ENCODE data around the gene MARCHF10.

Gene MARCHF10

GRCh38 chr17:62689441-62690167 is 118.5 kb downstream of the MARCHF10 start:
- no peak overlapping the region for H3K4me3 ChIP-seq (ENCODE audit: low read depth, low read length)
- DNase-seq (ENCODE audit: low read depth), result no peak
- TF ChIP-seq MYC (IDR thresholded peaks at IDR 0.05; ENCODE audit: low read depth, low read length), result no peak
- TF ChIP-seq MAX (IDR thresholded peaks at IDR 0.05; ENCODE audit: low read depth, low read length), result no peak
- TF ChIP-seq CTCF (IDR thresholded peaks at IDR 0.05; ENCODE audit: low read depth, low read length), result no peak
- no peak for TF ChIP-seq POLR2A (IDR thresholded peaks at IDR 0.05; ENCODE audit: extremely low read depth, insufficient read length)

- no peak overlapping the region for H3K4me3 ChIP-seq (ENCODE audit: low read depth, low read length)
- no peak for TF ChIP-seq MAX (IDR thresholded peaks at IDR 0.05; ENCODE audit: low read depth, low read length)
- no peak for TF ChIP-seq MYC (IDR thresholded peaks at IDR 0.05; ENCODE audit: low read depth, low read length)
- no peak for TF ChIP-seq POLR2A (IDR thresholded peaks at IDR 0.05; ENCODE audit: extremely low read depth, insufficient read length)
- no peak for TF ChIP-seq CTCF (IDR thresholded peaks at IDR 0.05; ENCODE audit: low read depth, low read length)
- no peak for DNase-seq (ENCODE audit: low read depth)
Measured at GRCh38 chr17:62688398-62689160, 119.5 kb downstream of the MARCHF10 start.

- TF ChIP-seq MYC (IDR thresholded peaks at IDR 0.05; ENCODE audit: low read depth, low read length) (no peak), MAX (IDR thresholded peaks at IDR 0.05; ENCODE audit: low read depth, low read length) (no peak), POLR2A (IDR thresholded peaks at IDR 0.05; ENCODE audit: extremely low read depth, insufficient read length) (no peak), CTCF (IDR thresholded peaks at IDR 0.05; ENCODE audit: low read depth, low read length) (no peak)
- H3K4me3 ChIP-seq (ENCODE audit: low read depth, low read length), result no peak overlapping the region
- DNase-seq (ENCODE audit: low read depth), result no peak
Measured at GRCh38 chr17:62687997-62688396, 120.1 kb downstream of the MARCHF10 start.

- H3K4me3 ChIP-seq (ENCODE audit: low read depth, low read length), result no peak overlapping the region
- no peak for TF ChIP-seq POLR2A (IDR thresholded peaks at IDR 0.05; ENCODE audit: extremely low read depth, insufficient read length)
- no peak for TF ChIP-seq CTCF (IDR thresholded peaks at IDR 0.05; ENCODE audit: low read depth, low read length)
- TF ChIP-seq MYC (IDR thresholded peaks at IDR 0.05; ENCODE audit: low read depth, low read length), result no peak
- TF ChIP-seq MAX (IDR thresholded peaks at IDR 0.05; ENCODE audit: low read depth, low read length), result no peak
- no peak for DNase-seq (ENCODE audit: low read depth)
Measured at GRCh38 chr17:62684179-62684578, 123.9 kb downstream of the MARCHF10 start.

GRCh38 chr17:62681939-62682381 is 126.2 kb downstream of the MARCHF10 start:
- no peak overlapping the region for H3K4me3 ChIP-seq (ENCODE audit: low read depth, low read length)
- TF ChIP-seq POLR2A (IDR thresholded peaks at IDR 0.05; ENCODE audit: extremely low read depth, insufficient read length) (no peak), CTCF (IDR thresholded peaks at IDR 0.05; ENCODE audit: low read depth, low read length) (no peak), MAX (IDR thresholded peaks at IDR 0.05; ENCODE audit: low read depth, low read length) (no peak), MYC (IDR thresholded peaks at IDR 0.05; ENCODE audit: low read depth, low read length) (no peak)
- no peak for DNase-seq (ENCODE audit: low read depth)

Data from NB4 (cell line).